NCI-H1417 (cell line): ENCODE data around the gene FXYD6.
"Not testable (repeated sequence)": the region's sequence is repeated elsewhere in the genome, so short reads cannot be mapped to it uniquely, and the experiment has no call there.

Experiments
- DNase-seq, 3 experiments: peaks; one replicate each; lab custom pipeline; 2025; lab: John Stamatoyannopoulos, UW

The FXYD6 gene

GRCh38 chr11:117816846-117817367 is 59.6 kb downstream of the FXYD6 start:
- DNase-seq = peak in 2 of 3 experiments; percentile 68 to 69

GRCh38 chr11:117816151-117816741 is 60.2 kb downstream of the FXYD6 start:
- DNase-seq = peak in 2 of 3 experiments; percentile 82 to 91

- DNase-seq = no peak
These were observed 61.1 kb downstream of the FXYD6 start for GRCh38 chr11:117815262-117815803.

GRCh38 chr11:117814766-117815261 is 61.6 kb downstream of the FXYD6 start:
- DNase-seq = peak; percentile 90 to 98 (median 94)

GRCh38 chr11:117814204-117814765 is 62.2 kb downstream of the FXYD6 start:
- DNase-seq = no peak

GRCh38 chr11:117810056-117810451 is 66.4 kb downstream of the FXYD6 start:
- DNase-seq = not testable (repeated sequence)

- peak; percentile 67 to 80 (median 78) for DNase-seq
These were observed 67.0 kb downstream of the FXYD6 start for GRCh38 chr11:117809236-117810055.

- no peak for DNase-seq
These were observed 67.7 kb downstream of the FXYD6 start for GRCh38 chr11:117808784-117809183.

- DNase-seq = peak; percentile 67 to 87 (median 75)
These were observed 68.8 kb downstream of the FXYD6 start for GRCh38 chr11:117807482-117808327.

- DNase-seq = no peak
These were observed 69.6 kb downstream of the FXYD6 start for GRCh38 chr11:117806846-117807245.

- no peak for DNase-seq
These were observed 71.4 kb downstream of the FXYD6 start for GRCh38 chr11:117805045-117805444.

GRCh38 chr11:117803896-117804295 is 72.6 kb downstream of the FXYD6 start:
- no peak for DNase-seq

GRCh38 chr11:117799634-117800033 is 76.8 kb downstream of the FXYD6 start:
- DNase-seq = no peak

- DNase-seq = peak in 2 of 3 experiments; percentile 76 to 86
These were observed 79.5 kb downstream of the FXYD6 start, which contains the start of gene DSCAML1 for GRCh38 chr11:117796872-117797529. TSS of gene DSCAML1 (minus strand) at chr11:117797216. CDS start at chr11:117797079, 137 bp downstream.

GRCh38 chr11:117796456-117796871 is 80.0 kb downstream of the FXYD6 start:
- DNase-seq = peak in 2 of 3 experiments; percentile 75 to 79

GRCh38 chr11:117795638-117796455 is 80.6 kb downstream of the FXYD6 start:
- peak in 2 of 3 experiments; percentile 79 for DNase-seq

- no peak for DNase-seq
These were observed 81.5 kb downstream of the FXYD6 start for GRCh38 chr11:117794772-117795629.

GRCh38 chr11:117794135-117794534 is 82.3 kb downstream of the FXYD6 start:
- DNase-seq = no peak

- no peak for DNase-seq
These were observed 82.9 kb downstream of the FXYD6 start for GRCh38 chr11:117793583-117793982.
